ENCODE results near the gene ATM. TPM values are rescaled to one million over a fixed set of nuclear protein-coding genes. Genes with fewer than 3 reads are reported as not detected.

Gene ATM
- total and polyA plus RNA-seq, 2 experiments from 2014 or later = 17.8 to 62.7 TPM

DNA sequence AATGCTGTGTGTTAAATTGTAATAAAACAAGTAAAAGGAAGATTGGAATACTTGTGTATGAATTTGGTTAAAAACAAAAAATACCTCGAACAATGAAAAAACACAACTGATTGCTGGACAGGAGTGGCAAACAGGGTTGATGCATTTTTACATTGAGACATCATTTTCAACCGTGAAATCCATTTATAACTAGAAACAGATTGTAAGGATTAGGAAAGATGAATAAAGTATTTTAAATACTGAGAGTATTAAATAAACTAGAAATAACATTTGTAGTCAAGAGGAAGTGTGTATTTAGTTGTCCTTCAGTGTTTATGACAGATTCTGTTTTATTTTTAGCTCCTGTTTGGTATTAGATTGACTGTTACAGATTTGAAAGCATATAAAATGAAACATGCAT is 5.4 kb downstream of the ATM start:
- TF ChIP-seq, protein P1, sequence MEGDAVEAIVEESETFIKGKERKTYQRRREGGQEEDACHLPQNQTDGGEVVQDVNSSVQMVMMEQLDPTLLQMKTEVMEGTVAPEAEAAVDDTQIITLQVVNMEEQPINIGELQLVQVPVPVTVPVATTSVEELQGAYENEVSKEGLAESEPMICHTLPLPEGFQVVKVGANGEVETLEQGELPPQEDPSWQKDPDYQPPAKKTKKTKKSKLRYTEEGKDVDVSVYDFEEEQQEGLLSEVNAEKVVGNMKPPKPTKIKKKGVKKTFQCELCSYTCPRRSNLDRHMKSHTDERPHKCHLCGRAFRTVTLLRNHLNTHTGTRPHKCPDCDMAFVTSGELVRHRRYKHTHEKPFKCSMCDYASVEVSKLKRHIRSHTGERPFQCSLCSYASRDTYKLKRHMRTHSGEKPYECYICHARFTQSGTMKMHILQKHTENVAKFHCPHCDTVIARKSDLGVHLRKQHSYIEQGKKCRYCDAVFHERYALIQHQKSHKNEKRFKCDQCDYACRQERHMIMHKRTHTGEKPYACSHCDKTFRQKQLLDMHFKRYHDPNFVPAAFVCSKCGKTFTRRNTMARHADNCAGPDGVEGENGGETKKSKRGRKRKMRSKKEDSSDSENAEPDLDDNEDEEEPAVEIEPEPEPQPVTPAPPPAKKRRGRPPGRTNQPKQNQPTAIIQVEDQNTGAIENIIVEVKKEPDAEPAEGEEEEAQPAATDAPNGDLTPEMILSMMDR (IDR thresholded peaks at IDR 0.05; ENCODE audit: low read depth, low read length) = no peak
- DNase-seq (ENCODE audit: low read depth in 1 of 2, low spot score in 1 of 2) = no peak
- Histone ChIP-seq H3K27me3 (no peaks in the 10 kb centered on the region), H3K27ac (no peak overlapping the region), H3K4me1 (ENCODE audit: low read depth) (peaks cover 17% of the 10 kb centered on the region), H3K36me3 (peaks cover 35% of the 10 kb centered on the region), H3K4me3 (no peak overlapping the region), H3K9me3 (ENCODE audit: low read depth) (no peaks in the 10 kb centered on the region)

DNA sequence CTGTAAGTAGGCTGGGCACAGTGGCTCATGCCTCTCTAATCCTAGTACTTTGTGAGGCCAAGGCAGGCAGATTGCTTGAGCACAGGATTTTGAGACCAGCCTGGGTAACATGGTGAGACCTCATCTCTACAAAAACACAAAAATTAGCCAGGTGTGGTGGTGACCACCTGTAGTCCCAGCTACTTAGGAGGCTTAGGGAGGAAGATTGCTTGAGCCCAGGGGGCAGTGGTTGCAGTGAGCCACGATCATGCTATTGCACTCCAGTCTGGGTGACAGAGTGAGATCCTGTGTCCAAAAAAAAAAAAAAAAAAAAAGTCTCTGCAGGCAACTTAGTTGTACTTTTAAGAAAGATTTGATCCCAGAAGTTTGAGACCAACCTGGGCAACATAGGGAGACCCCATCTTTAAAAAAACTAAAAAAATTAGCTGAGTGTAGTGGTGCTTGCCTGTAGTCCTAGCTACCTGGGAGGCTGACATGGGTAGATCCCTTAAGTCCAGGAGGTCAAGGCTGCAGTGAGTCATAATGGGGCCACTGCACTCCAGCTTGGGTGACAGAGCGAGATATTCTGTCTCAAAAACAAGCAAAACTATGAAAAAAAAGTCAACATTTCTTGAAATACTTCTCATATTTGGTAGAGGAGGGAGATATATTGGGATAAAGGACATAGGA is 10.5 kb downstream of the ATM start:
- no peak overlapping the region for H3K4me3 ChIP-seq
- peaks cover 41% of the 10 kb centered on the region for H3K36me3 ChIP-seq
- TF ChIP-seq, protein P1 (IDR thresholded peaks at IDR 0.05; ENCODE audit: low read depth, low read length) = no peak
- H3K27me3 ChIP-seq = no peaks in the 10 kb centered on the region
- no peak overlapping the region for H3K27ac ChIP-seq
- H3K4me1 ChIP-seq (ENCODE audit: low read depth) = no peaks in the 10 kb centered on the region
- DNase-seq (ENCODE audit: low read depth in 1 of 2, low spot score in 1 of 2) = no peak
- no peaks in the 10 kb centered on the region for H3K9me3 ChIP-seq (ENCODE audit: low read depth)

DNA sequence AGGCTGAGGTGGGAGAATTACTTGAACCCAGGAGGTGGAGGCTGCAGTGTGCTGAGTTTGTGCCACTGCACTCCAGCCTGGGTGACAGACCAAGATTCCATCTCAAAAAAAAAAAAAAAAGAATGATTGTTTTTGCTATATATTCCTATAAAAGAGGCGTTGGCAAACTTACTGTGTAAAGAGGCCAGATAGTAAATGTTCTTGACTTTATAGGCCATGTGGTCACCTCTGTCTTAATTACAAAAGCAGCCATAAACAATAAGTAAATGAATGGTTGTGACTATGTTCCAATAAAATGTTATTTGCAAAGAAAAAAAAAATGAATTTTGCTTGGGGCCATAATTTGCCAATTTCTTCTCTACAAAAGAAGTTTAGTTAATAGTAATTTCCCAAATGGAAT is 12.3 kb downstream of the ATM start:
- H3K36me3 ChIP-seq = peaks cover 30% of the 10 kb centered on the region
- no peak for DNase-seq (ENCODE audit: low read depth in 1 of 2, low spot score in 1 of 2)
- TF ChIP-seq, protein P1 (IDR thresholded peaks at IDR 0.05; ENCODE audit: low read depth, low read length) = no peak

DNA sequence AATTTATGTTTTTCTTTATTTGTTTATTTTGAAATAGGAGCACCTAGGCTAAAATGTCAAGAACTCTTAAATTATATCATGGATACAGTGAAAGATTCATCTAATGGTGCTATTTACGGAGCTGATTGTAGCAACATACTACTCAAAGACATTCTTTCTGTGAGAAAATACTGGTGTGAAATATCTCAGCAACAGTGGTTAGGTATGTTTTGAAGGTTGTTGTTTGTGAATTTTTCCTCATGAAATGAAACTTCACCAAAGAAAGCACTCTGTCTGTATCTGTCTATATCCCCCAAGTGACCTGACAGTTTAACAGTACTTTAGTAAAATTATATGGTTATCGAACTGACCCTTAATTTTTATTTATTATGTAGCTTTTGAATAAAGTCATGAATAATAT is 12.8 kb downstream of the ATM start:
- TF ChIP-seq, protein P1 (IDR thresholded peaks at IDR 0.05; ENCODE audit: low read depth, low read length) = no peak
- Histone ChIP-seq H3K9me3 (ENCODE audit: low read depth) (no peaks in the 10 kb centered on the region), H3K4me3 (no peak overlapping the region), H3K4me1 (ENCODE audit: low read depth) (no peaks in the 10 kb centered on the region), H3K36me3 (peaks cover 29% of the 10 kb centered on the region), H3K27ac (no peak overlapping the region), H3K27me3 (no peaks in the 10 kb centered on the region)
- DNase-seq (ENCODE audit: low read depth in 1 of 2, low spot score in 1 of 2) = no peak

More for the DNA sequence above, 12.3 kb downstream of the ATM start:
- no peaks in the 10 kb centered on the region for H3K9me3 ChIP-seq (ENCODE audit: low read depth)
- H3K27ac ChIP-seq = no peak overlapping the region
- no peaks in the 10 kb centered on the region for H3K4me1 ChIP-seq (ENCODE audit: low read depth)
- no peaks in the 10 kb centered on the region for H3K27me3 ChIP-seq
- H3K4me3 ChIP-seq = no peak overlapping the region

DNA sequence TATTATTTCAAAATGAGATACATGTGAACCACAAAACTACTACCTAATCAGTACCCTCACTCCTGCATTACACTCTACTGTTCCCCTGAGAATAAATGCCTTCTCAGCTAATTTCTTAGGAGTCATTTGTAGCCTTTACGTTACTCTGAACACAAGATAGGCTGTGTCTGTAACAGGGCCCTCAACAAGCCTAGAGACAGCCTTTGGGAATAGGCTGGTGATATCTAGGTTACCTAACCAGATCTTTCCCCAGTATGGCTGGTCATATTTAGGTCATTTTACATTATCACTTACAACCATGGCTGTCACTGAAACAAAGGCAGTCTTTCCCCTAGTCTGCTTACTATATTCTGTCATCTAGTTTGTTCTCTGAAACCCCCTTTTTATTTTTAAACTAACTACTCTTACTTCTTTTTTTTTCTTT is 14.2 kb downstream of the ATM start:
- TF ChIP-seq, protein P1 (IDR thresholded peaks at IDR 0.05; ENCODE audit: low read depth, low read length) = no peak
- no peaks in the 10 kb centered on the region for H3K27me3 ChIP-seq
- H3K9me3 ChIP-seq (ENCODE audit: low read depth) = no peaks in the 10 kb centered on the region
- no peak overlapping the region for H3K4me3 ChIP-seq
- no peaks in the 10 kb centered on the region for H3K4me1 ChIP-seq (ENCODE audit: low read depth)
- H3K36me3 ChIP-seq = peaks cover 20% of the 10 kb centered on the region
- no peak overlapping the region for H3K27ac ChIP-seq
- DNase-seq (ENCODE audit: low read depth in 1 of 2, low spot score in 1 of 2) = peak in 1 of 2 donors; percentile 5
